ENCODE measurements around the gene ENTPD7. TPM values are rescaled to one million over a fixed set of nuclear protein-coding genes. Genes with fewer than 3 reads are reported as not detected.

Gene ENTPD7
- total and polyA plus RNA-seq, 9 of the 15 experiments (the other 6 are each of a cell fraction or from before 2014, with no cell fraction given), result 1.4 to 13.9 (median 8.5) TPM

DNA sequence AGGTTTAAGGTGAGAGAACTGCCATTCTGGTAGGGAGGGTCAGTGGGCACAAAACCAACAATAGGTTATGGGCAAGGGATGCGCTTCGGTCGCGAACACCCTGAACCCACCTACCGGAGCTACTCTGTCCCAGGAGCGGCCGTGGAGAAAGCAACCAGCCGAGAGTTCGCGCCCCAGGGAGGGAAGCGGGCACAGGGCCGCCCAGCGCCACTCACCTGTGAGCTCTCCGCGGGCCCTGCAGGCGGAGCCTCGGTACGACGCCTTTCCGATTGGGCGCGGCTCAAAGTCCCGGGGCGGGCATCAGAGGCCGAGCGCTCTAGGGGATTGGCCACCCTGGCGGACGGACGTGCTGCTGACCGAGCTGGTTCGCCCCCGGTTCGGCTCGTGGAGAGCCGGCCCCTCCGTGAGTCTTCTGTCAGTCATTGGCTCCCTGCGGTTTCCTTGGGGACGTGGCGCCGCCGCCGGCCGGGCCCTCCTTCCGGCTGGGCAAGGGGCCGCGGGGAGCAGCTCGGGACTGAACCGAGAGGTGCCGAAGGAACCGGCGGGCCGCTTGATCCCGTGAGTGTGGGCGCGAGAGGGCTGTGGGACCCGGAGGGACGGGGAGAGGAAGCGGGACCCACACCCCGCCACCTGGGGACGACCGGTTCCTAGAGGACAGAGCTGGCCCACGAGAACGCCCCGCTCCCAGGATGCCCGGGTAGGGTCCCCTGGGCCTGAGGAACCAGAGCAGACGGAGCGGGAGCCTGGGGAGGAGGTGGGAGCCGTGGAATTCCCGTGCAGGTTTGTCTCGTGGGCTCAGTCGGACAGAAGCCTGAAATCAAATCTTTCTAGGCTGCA is at the start of gene ENTPD7 (continued):
- TF ChIP-seq, protein P1, sequence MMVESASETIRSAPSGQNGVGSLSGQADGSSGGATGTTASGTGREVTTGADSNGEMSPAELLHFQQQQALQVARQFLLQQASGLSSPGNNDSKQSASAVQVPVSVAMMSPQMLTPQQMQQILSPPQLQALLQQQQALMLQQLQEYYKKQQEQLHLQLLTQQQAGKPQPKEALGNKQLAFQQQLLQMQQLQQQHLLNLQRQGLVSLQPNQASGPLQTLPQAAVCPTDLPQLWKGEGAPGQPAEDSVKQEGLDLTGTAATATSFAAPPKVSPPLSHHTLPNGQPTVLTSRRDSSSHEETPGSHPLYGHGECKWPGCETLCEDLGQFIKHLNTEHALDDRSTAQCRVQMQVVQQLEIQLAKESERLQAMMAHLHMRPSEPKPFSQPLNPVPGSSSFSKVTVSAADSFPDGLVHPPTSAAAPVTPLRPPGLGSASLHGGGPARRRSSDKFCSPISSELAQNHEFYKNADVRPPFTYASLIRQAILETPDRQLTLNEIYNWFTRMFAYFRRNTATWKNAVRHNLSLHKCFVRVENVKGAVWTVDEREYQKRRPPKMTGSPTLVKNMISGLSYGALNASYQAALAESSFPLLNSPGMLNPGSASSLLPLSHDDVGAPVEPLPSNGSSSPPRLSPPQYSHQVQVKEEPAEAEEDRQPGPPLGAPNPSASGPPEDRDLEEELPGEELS (CRISPR knock-in tag; IDR thresholded peaks at IDR 0.05; ENCODE audit: borderline replicate concordance), result no peak
- TF ChIP-seq NR3C1 (CRISPR knock-in tag; IDR thresholded peaks at IDR 0.05) (no peak), GATA2 (CRISPR knock-in tag; IDR thresholded peaks at IDR 0.05) (no peak), PBX2 (CRISPR knock-in tag; IDR thresholded peaks at IDR 0.05; ENCODE audit: low read depth) (peak; percentile 59), PBX2 (tag; conservative IDR thresholded peaks at IDR 0.05; ENCODE audit: low read depth) (peak; percentile 88), ESRRA (IDR thresholded peaks at IDR 0.05; ENCODE audit: borderline replicate concordance, low read depth) (peak; percentile 31; the same call in 1 of the 2 replicates), CHD1 (IDR thresholded peaks at IDR 0.05; ENCODE audit: low read length) (no peak), ZNF197 (CRISPR knock-in tag; IDR thresholded peaks at IDR 0.05; ENCODE audit: low read depth) (no peak), ATF2 (CRISPR knock-in tag; IDR thresholded peaks at IDR 0.05) (no peak), GABPB1 (CRISPR knock-in tag; IDR thresholded peaks at IDR 0.05) (0 out of 2 replicates have a peak, but pooled peaks have one; percentile 22), FOXP1 (CRISPR knock-in tag; IDR thresholded peaks at IDR 0.05) (no peak), POLR3G (IDR thresholded peaks at IDR 0.05; ENCODE audit: extremely low read depth, insufficient read length, insufficient replicate concordance) (no peak), CREBBP (IDR thresholded peaks at IDR 0.05; ENCODE audit: low read depth, low read length) (no peak), CTBP1 (IDR thresholded peaks at IDR 0.05; ENCODE audit: borderline replicate concordance) (0 out of 2 replicates have a peak, but pooled peaks have one; percentile 53), ZNF707 (CRISPR knock-in tag; conservative IDR thresholded peaks at IDR 0.05) (no peak), ELK1 (CRISPR knock-in tag; IDR thresholded peaks at IDR 0.05) (no peak)
